SK-N-DZ (cell line): ENCODE data around the gene VPS11.

Source experiments
- DNase-seq: peaks from one replicate; pipeline ENCODE4 v3.0.0-alpha.2; 2015; ENCODE audit warnings: low spot score

Gene VPS11

DNA sequence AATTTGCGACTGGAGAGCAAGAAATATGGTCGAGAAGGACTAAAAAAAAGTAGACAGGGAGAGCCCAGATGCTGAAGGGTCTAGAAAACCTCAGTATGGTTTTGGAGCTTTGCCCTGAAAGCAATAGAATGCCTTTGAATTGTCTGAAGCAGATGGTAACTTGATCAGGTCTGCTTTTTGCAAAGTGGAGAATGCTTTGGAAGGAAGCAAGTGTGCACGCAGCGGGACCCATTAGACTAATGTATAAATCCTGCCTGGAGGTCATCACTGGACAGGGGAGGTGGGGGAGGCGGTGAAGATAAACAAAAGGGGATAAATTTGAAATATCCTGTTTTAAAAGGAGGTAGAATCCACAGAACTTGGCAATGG lies 53.0 kb downstream of the VPS11 start:
- no peak for DNase-seq

DNA sequence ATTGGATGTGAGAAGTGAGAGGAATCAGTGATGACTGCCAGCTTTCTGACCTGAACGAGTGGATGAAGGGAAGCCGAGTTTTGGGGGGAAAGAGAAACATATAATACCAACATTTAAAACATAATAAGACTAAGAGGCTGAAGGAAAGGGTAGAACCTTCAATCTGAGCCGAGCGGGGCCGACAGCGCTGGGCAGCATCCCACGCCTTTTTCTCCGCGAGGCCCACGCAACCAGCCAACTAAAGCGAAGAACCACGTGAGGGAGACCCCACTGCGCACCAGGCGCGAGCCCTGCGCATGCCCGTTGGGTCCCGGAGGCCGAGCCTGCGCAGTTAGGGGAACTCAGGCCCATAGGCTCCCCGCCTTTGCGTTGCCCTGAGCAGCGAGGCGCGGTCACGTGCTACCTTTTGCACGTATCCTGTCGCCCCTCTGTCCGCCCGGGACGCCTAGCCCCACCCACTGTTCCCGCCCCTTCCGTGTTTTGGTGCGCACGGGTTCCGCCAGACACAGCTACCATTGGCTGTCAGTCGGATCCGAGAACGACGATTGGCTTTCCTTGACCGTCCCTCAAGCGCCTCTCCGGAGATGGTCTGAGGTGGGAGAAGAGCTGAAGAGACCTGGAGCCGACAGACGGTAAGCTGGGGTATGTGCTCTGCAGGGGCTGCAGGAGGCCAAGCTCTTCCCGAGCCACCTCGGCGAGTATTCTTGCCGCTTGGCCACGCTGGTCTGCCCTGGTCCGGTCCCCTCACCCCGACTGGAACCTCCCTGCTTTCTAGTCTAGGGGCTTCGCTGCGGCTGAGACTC lies 53.6 kb downstream of the VPS11 start, which contains the start of gene HINFP:
Gene HINFP (plus strand): TSS at position 573 of the 803 bp plus-strand sequence. CDS start 5,365 bp downstream, outside the sequence.
- DNase-seq = peak; percentile 96

DNA sequence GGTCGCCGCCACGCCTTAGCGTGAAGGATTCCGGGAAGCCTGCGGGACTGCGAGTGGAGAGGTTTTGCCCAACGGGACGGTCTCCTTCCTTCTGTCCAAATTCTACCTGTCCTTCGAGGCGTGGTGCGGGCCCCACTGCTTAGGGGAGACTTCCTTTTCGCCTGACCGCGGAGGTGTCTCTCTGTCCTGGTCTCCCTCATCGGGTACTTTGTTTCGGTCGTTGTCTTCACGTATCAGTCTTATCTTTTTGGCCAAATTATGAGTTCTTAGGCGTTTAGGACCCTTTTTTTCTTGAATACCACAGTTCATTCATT lies 54.1 kb downstream of the VPS11 start:
- no peak for DNase-seq

- no peak for DNase-seq
Observed at GRCh38 chr11:119125821-119126220, 58.2 kb downstream of the VPS11 start.

- no peak for DNase-seq
Observed at GRCh38 chr11:119126675-119127268, 59.2 kb downstream of the VPS11 start.

DNA sequence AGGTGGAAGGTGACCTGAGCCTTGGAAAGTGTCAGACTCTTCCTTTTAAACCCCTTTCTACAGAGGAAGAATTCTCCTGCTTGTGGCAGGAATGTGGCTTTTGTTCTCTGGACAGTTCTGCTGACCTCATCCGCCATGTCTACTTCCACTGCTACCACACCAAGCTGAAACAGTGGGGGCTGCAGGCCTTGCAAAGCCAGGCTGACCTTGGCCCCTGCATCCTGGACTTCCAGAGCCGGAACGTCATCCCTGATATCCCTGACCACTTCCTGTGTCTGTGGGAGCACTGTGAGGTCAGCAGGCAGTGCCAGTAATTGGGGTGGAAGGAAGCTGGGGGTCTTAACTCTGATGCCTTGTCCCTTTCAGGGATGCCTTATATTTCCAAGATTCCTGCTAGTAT lies 63.0 kb downstream of the VPS11 start:
- no peak for DNase-seq
